Fibroblast of mammary gland (primary cell): ENCODE measurements around the gene R3HDML.

Source experiments
- DNase-seq: peaks from one replicate; pipeline ENCODE4 v3.0.0-alpha.2; 2010; ENCODE audit warnings: low read depth
- H3K4me3 ChIP-seq: 2 replicates; pipeline ENCODE4 v1.5.1; 2011; ENCODE audit warnings: low read depth, mild to moderate bottlenecking, low read length, moderate library complexity; ENCODE audit not compliant: control insufficient read depth
- CTCF ChIP-seq: conservative IDR thresholded peaks from 2 replicates; pipeline ENCODE4 v1.5.1; 2011; ENCODE audit warnings: low read depth, low read length, inconsistent platforms; ENCODE audit not compliant: control insufficient read depth, insufficient read depth

The R3HDML gene

DNA sequence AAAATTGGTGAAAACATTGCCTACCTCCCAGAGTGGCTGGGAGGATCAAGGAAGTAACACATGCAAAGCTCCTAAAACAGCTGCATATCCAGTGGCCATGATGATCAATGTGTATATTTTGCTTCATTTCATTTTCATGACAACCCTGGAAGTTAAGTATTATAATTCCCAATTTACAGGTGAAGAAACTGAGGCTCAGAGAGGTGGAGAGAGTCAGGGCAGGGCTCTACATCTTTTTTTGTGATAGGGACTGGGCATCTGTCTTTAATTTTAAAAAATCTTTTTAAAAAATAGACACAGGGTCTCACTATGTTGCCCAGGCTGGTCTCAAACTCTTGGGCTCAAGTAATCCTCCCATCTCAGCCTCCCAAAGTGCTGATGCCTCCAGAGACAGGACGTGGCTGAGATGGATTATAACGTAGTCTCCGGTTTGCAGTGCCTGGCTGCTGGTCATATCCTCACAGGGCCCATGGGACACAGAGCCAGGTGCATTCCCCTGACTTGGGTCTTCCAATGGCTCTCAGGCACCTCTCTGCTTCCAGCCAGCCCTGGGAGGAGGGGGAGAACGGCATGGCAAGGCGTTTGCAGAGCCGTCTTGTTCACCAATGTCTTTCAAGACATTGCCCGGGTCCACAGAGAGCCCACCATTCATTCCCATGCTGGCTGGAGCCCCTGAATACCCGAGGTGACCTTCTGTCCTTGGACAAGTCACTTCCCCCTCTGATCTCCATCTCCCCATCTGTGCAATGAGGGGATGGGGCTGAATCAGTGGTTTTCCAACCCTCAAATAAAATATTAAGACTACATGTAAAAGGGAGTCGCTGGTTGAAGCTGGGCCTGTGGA lies 57.0 kb downstream of the R3HDML start:
- no peak for TF ChIP-seq CTCF
- no peak overlapping the region for H3K4me3 ChIP-seq
- DNase-seq, result no peak

DNA sequence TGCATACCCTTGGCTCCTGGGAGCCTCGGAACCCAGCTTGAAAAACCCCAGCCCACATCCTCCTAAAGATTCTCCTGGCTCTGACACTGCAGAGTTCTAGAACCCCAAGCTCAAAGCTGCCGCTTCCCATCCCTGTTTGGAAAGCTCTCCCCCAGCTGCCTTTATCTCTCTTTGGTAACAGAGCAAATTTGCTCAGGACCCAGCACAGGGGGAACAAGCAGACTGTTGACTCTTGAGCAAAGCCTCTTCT lies 57.5 kb downstream of the R3HDML start:
- DNase-seq, result peak; percentile 27
- H3K4me3 ChIP-seq, result no peak overlapping the region
- no peak for TF ChIP-seq CTCF

DNA sequence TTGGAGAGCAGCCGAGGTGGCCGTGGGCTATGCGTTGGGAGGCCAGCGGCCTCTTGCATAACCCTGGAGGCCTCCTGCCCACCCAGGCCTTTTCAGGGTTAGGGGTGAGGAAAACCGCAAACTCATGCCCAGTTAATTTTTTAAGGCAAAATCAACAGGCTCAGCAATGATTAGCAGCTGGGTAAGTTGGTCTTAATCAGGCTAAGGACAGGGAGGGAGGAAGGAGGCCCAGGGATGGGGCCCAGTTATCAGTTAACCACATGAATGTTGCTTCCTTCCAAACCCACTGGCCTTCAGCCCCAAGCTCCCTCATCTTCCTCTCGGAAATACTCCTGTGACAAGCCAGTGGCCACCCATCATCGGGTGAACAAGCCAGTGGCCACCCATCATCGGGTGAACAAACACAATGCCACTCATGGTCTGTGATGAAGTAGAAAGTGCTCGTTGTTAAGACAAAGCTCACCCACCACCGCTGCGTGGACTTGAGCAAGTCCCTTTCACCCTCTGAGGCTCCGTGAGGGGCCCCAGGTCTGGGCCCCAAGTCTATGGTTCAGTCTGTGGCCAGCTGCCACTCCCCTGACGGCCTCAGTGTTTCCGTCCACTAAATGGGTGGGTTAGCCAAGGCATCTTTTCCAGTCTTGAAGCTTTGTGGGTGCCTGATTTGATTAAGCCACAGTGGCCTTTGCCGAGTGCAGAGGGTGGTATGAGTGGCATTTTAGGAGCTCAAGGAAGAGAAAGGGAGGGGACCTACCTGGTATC lies 58.0 kb downstream of the R3HDML start:
- TF ChIP-seq CTCF, result no peak
- DNase-seq, result no peak
- no peak overlapping the region for H3K4me3 ChIP-seq

GRCh38 chr20:44395461-44396340 lies 58.9 kb downstream of the R3HDML start:
- no peak for DNase-seq
- no peak overlapping the region for H3K4me3 ChIP-seq
- TF ChIP-seq CTCF, result no peak

GRCh38 chr20:44396369-44397130 lies 59.7 kb downstream of the R3HDML start:
- H3K4me3 ChIP-seq, result no peak overlapping the region
- no peak for DNase-seq
- TF ChIP-seq CTCF, result no peak

GRCh38 chr20:44398335-44398734 lies 61.5 kb downstream of the R3HDML start:
- no peak for TF ChIP-seq CTCF
- no peak overlapping the region for H3K4me3 ChIP-seq
- DNase-seq, result peak; percentile 93
